ENCODE measurements around the gene SLC8A3.

The SLC8A3 gene

GRCh38 chr14:70148911-70149595, 39.7 kb downstream of the SLC8A3 start:
- ATAC-seq: no peak
- peaks cover 36% of the 10 kb centered on the region for H3K27me3 Mint-ChIP-seq
- H3K27ac Mint-ChIP-seq: no peak overlapping the region
- H3K9me3 Mint-ChIP-seq: no peaks in the 10 kb centered on the region
- H3K36me3 Mint-ChIP-seq: no peaks in the 10 kb centered on the region
- peaks cover 6% of the 10 kb centered on the region for H3K4me1 Mint-ChIP-seq
- H3K4me3 Mint-ChIP-seq: no peak overlapping the region

GRCh38 chr14:70148351-70148750, 40.4 kb downstream of the SLC8A3 start:
- peaks cover 6% of the 10 kb centered on the region for H3K4me1 Mint-ChIP-seq
- no peaks in the 10 kb centered on the region for H3K36me3 Mint-ChIP-seq
- no peaks in the 10 kb centered on the region for H3K9me3 Mint-ChIP-seq
- H3K27me3 Mint-ChIP-seq: peaks cover 37% of the 10 kb centered on the region
- H3K4me3 Mint-ChIP-seq: no peak overlapping the region
- no peak for ATAC-seq
- no peak overlapping the region for H3K27ac Mint-ChIP-seq

DNA sequence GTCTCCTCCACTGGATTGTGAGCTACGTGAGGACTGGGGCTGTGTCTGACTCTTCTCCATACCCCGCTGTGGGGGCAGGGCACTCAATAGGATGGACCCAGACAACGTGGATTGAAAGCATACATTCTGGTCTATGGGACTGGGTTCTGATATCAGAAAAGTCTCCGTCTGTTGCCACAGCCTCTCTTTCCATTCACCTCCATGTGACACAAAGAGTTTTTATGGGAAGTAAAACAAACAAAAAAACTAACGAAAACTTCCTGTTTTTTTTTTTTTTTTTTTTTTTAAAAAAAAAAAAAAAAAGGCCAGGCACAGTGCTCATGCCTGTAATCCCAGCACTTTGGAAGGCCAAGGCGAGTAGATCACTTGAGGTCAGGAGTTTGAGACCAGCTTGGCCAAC, 44.7 kb downstream of the SLC8A3 start:
- H3K4me3 Mint-ChIP-seq: no peak overlapping the region
- ATAC-seq: no peak
- no peaks in the 10 kb centered on the region for H3K36me3 Mint-ChIP-seq
- peaks cover 19% of the 10 kb centered on the region for H3K4me1 Mint-ChIP-seq
- H3K9me3 Mint-ChIP-seq: no peaks in the 10 kb centered on the region
- peaks cover 30% of the 10 kb centered on the region for H3K27me3 Mint-ChIP-seq
- H3K27ac Mint-ChIP-seq: no peak overlapping the region

- Mint-ChIP-seq H3K36me3 (no peaks in the 10 kb centered on the region), H3K4me1 (peaks cover 19% of the 10 kb centered on the region), H3K9me3 (no peaks in the 10 kb centered on the region), H3K4me3 (no peak overlapping the region), H3K27ac (no peak overlapping the region), H3K27me3 (peaks cover 26% of the 10 kb centered on the region)
- no peak for ATAC-seq
Observed at GRCh38 chr14:70143306-70143705, 45.4 kb downstream of the SLC8A3 start.

- Mint-ChIP-seq H3K27me3 (peaks cover 19% of the 10 kb centered on the region), H3K27ac (no peak overlapping the region), H3K4me1 (peaks cover 19% of the 10 kb centered on the region), H3K9me3 (no peaks in the 10 kb centered on the region), H3K36me3 (no peaks in the 10 kb centered on the region), H3K4me3 (no peak overlapping the region)
- no peak for ATAC-seq
Observed at GRCh38 chr14:70140614-70141013, 48.1 kb downstream of the SLC8A3 start.

GRCh38 chr14:70139384-70139783, 49.4 kb downstream of the SLC8A3 start:
- H3K36me3 Mint-ChIP-seq: no peaks in the 10 kb centered on the region
- peak; percentile 61 for ATAC-seq
- no peak overlapping the region for H3K27ac Mint-ChIP-seq
- H3K4me3 Mint-ChIP-seq: no peak overlapping the region
- H3K27me3 Mint-ChIP-seq: peaks cover 22% of the 10 kb centered on the region
- H3K4me1 Mint-ChIP-seq: peaks cover 19% of the 10 kb centered on the region
- H3K9me3 Mint-ChIP-seq: no peaks in the 10 kb centered on the region

DNA sequence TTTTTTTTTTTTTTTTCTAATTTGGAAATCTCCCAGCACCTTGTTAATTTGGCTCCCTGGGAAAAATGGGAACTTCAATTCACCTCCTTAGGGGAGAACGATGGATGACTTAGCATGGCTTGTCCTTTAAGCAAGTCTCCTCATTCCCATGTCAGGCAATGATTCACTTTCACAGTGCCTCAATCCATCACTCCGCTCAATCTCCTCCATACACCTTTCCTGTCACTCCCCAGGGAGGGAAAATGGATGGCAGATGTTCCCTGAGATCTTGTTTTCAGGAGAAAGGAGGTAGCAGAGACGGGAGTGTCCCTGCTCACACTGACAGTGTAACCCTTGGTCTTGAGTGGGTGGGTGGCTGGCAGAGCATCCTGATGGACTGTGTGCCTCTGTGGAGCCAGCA, 51.0 kb downstream of the SLC8A3 start:
- Mint-ChIP-seq H3K27me3 (peaks cover 14% of the 10 kb centered on the region), H3K36me3 (no peaks in the 10 kb centered on the region), H3K27ac (no peak overlapping the region), H3K9me3 (no peaks in the 10 kb centered on the region), H3K4me3 (no peak overlapping the region), H3K4me1 (peaks cover 19% of the 10 kb centered on the region)
- ATAC-seq: no peak

DNA sequence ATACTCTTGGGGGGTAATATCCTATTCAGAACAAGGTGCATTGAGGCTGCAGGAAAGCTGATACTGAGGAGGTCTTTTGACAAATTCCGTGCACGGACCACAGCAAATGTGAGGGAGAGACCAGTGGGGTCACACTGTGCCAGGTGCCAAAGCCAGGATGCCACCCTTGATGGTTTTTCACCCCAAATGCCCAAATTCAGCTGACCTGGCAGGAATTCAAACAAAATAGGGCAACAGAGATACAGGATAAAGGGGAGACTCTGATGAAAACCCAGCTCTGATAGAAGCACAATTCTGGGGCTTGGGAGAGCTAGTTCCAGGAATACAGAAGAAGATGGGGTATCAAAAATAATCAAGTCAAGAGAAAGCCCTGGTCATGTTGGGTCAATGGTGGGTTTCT, 55.3 kb downstream of the SLC8A3 start:
- H3K4me3 Mint-ChIP-seq: no peak overlapping the region
- no peaks in the 10 kb centered on the region for H3K36me3 Mint-ChIP-seq
- peaks cover 28% of the 10 kb centered on the region for H3K27me3 Mint-ChIP-seq
- no peak for ATAC-seq
- H3K27ac Mint-ChIP-seq: no peak overlapping the region
- no peaks in the 10 kb centered on the region for H3K9me3 Mint-ChIP-seq
- no peaks in the 10 kb centered on the region for H3K4me1 Mint-ChIP-seq

DNA sequence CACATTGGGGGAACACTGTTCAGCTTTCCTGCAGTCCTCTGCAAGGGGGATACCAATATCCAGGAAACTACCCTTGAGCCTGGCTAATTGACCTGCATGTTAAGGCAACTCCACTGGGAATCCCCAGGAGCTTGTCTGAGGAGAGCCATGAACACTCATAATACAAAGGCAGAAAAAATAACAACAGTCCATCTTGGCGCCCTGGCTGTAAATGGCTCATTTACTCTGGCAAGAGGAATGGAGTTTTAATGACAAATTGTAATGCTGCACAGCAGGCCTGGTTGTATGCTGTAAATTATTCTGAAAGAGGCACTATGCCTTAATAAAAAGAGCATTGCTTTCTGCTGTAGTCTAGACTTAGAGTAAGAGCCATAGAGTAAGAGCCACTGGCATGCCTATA, 58.3 kb downstream of the SLC8A3 start:
- ATAC-seq: no peak
- no peaks in the 10 kb centered on the region for H3K36me3 Mint-ChIP-seq
- no peak overlapping the region for H3K27ac Mint-ChIP-seq
- no peaks in the 10 kb centered on the region for H3K4me1 Mint-ChIP-seq
- peaks cover 27% of the 10 kb centered on the region for H3K27me3 Mint-ChIP-seq
- no peaks in the 10 kb centered on the region for H3K9me3 Mint-ChIP-seq
- no peak overlapping the region for H3K4me3 Mint-ChIP-seq

GRCh38 chr14:70127186-70127585, 61.6 kb downstream of the SLC8A3 start:
- Mint-ChIP-seq H3K27ac (no peak overlapping the region), H3K9me3 (no peaks in the 10 kb centered on the region), H3K4me3 (no peak overlapping the region), H3K36me3 (no peaks in the 10 kb centered on the region), H3K27me3 (peaks cover 13% of the 10 kb centered on the region), H3K4me1 (no peaks in the 10 kb centered on the region)
- no peak for ATAC-seq

DNA sequence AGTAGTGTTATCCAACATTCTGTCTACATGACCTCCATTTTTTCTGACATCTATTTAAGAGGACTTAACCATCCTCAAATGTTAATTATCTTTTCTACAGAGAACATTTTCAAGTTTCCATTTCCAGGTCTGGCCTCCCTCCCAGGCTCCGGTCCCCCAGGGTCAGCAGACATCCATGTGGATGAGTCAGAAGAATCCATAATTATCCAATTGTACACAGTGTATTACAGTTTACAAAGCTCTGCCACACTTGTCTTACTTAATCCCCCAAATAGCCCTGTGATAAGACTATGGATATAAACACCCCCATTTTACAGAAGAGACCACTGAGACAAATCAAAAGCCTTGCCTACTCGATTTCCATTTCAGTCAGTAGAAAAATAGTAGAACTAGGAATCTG, 65.0 kb downstream of the SLC8A3 start:
- no peaks in the 10 kb centered on the region for H3K9me3 Mint-ChIP-seq
- ATAC-seq: no peak
- H3K4me1 Mint-ChIP-seq: no peaks in the 10 kb centered on the region
- H3K4me3 Mint-ChIP-seq: no peak overlapping the region
- H3K27ac Mint-ChIP-seq: no peak overlapping the region
- H3K27me3 Mint-ChIP-seq: no peaks in the 10 kb centered on the region
- no peaks in the 10 kb centered on the region for H3K36me3 Mint-ChIP-seq

DNA sequence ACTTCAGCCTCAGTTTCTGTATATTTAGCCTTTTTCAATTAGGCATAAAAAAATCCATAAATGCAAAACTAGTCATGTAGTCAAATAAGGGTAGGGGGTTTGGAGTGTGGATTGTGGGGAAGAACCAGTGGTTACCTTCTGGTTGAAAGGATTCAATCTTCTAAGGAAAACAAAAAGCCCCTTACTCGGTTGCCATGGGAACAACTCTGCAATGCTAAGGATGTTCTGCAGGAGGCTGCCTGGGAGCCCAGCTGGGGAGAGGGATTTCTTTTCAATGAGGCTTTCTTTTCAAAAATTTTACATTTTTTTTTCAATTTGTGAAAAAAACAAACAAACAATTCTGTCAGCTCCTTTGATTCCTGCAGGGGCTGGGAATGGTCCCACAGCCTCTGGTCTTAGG, 67.2 kb downstream of the SLC8A3 start:
- Mint-ChIP-seq H3K27ac (no peak overlapping the region), H3K4me1 (peaks cover 9% of the 10 kb centered on the region), H3K9me3 (no peaks in the 10 kb centered on the region), H3K4me3 (no peak overlapping the region), H3K36me3 (no peaks in the 10 kb centered on the region), H3K27me3 (no peaks in the 10 kb centered on the region)
- no peak for ATAC-seq

- no peak overlapping the region for H3K27ac Mint-ChIP-seq
- H3K36me3 Mint-ChIP-seq: no peaks in the 10 kb centered on the region
- no peaks in the 10 kb centered on the region for H3K27me3 Mint-ChIP-seq
- no peak overlapping the region for H3K4me3 Mint-ChIP-seq
- no peak for ATAC-seq
- H3K4me1 Mint-ChIP-seq: peaks cover 9% of the 10 kb centered on the region
- no peaks in the 10 kb centered on the region for H3K9me3 Mint-ChIP-seq
Observed at GRCh38 chr14:70118064-70118463, 70.7 kb downstream of the SLC8A3 start.

GRCh38 chr14:70116278-70116677, 72.5 kb downstream of the SLC8A3 start:
- Mint-ChIP-seq H3K4me3 (no peak overlapping the region), H3K36me3 (no peaks in the 10 kb centered on the region), H3K4me1 (peaks cover 9% of the 10 kb centered on the region), H3K9me3 (no peaks in the 10 kb centered on the region), H3K27ac (no peak overlapping the region), H3K27me3 (peaks cover 10% of the 10 kb centered on the region)
- no peak for ATAC-seq

GRCh38 chr14:70114621-70115156, 74.1 kb downstream of the SLC8A3 start:
- H3K4me1 Mint-ChIP-seq: peaks cover 9% of the 10 kb centered on the region
- H3K36me3 Mint-ChIP-seq: no peaks in the 10 kb centered on the region
- H3K27me3 Mint-ChIP-seq: peaks cover 14% of the 10 kb centered on the region
- no peaks in the 10 kb centered on the region for H3K9me3 Mint-ChIP-seq
- no peak overlapping the region for H3K27ac Mint-ChIP-seq
- no peak overlapping the region for H3K4me3 Mint-ChIP-seq
- no peak for ATAC-seq

DNA sequence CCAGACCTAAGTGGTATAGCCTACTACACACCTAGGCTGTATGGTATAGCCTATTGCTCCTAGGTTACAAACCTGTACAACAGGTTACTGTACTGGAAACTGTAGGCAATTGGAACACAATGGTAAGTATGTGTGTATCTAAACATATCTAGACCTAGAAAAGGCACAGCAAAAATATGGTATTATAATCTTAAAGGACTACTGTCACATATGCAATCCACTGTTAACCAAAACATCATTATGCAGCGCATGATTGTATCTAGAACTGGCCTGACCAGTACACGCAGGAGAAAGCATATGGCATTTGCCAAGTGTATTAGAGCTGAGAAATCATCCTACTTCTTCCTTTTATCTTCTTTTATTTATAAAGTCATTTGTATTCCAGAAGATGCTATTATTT, 75.5 kb downstream of the SLC8A3 start:
- peaks cover 9% of the 10 kb centered on the region for H3K4me1 Mint-ChIP-seq

More for the DNA sequence above, 75.5 kb downstream of the SLC8A3 start:
- Mint-ChIP-seq H3K4me3 (no peak overlapping the region), H3K27me3 (peaks cover 14% of the 10 kb centered on the region), H3K27ac (no peak overlapping the region), H3K36me3 (no peaks in the 10 kb centered on the region), H3K9me3 (no peaks in the 10 kb centered on the region)
- no peak for ATAC-seq
